Spleen (tissue), 11 donors: ENCODE results near the gene KIF25. TPM values are rescaled to one million over a fixed set of nuclear protein-coding genes. Genes with fewer than 3 reads are reported as not detected.

ENCODE experiments used
- DNase-seq: peaks from one replicate; pipeline ENCODE4 v3.0.0-alpha.2; 2020
- H3K27ac ChIP-seq, 8 donors: fragments of 200-600 bp; sonication (generic) in 7 of 8; 1 replicate in 4 of 8; 2 replicates in 4 of 8; pipeline versions ENCODE4 v1.5.0 to v1.8.0; 2016 to 2021; ENCODE audit warnings: inconsistent platforms in 4 of 8, mild to moderate bottlenecking in 4 of 8, moderate library complexity in 1 of 8
- H3K27me3 ChIP-seq, 7 donors: fragments of 200-600 bp; sonication (generic) in 6 of 7; replicated peaks in 1 of 7; 1 replicate in 4 of 7; 2 replicates in 3 of 7; pipeline versions ENCODE4 v1.5.0 to v1.8.0; 2016 to 2021; ENCODE audit warnings: inconsistent platforms in 3 of 7, mild to moderate bottlenecking in 1 of 7
- H3K36me3 ChIP-seq, 6 donors: fragments of 200-600 bp; sonication (generic) in 5 of 6; 1 replicate in 4 of 6; 2 replicates in 2 of 6; pipeline versions ENCODE4 v1.5.0 to v1.8.0; 2016 to 2021; ENCODE audit warnings: inconsistent platforms in 2 of 6
- H3K4me1 ChIP-seq, 6 donors: fragments of 200-600 bp; sonication (generic) in 5 of 6; 1 replicate in 3 of 6; 2 replicates in 3 of 6; pipeline versions ENCODE4 v1.5.0 to v1.8.0; 2016 to 2021; ENCODE audit warnings: inconsistent platforms in 3 of 6
- H3K4me3 ChIP-seq, 8 donors: fragments of 200-600 bp; sonication (generic) in 7 of 8; 1 replicate in 4 of 8; 2 replicates in 4 of 8; pipeline versions ENCODE4 v1.5.0 to v1.8.0; 2016 to 2021; ENCODE audit warnings: inconsistent platforms in 4 of 8, mild to moderate bottlenecking in 4 of 8, moderate library complexity in 2 of 8
- H3K9me3 ChIP-seq, 8 donors: fragments of 200-600 bp; sonication (generic) in 7 of 8; 1 replicate in 4 of 8; 2 replicates in 4 of 8; pipeline versions ENCODE4 v1.5.0 to v1.8.0; 2016 to 2021; ENCODE audit warnings: inconsistent platforms in 4 of 8
- CTCF ChIP-seq, 11 experiments: fragments of 200-600 bp in 7 of 11; fragments of 450-650 bp in 4 of 11; sonication (generic) in 4 of 11; IDR thresholded peaks in 8 of 11; conservative IDR thresholded peaks in 3 of 11; 1 replicate in 7 of 11; 2 replicates in 4 of 11; pipeline versions ENCODE4 v1.4.0 to v1.8.0; 2016 to 2021; ENCODE audit warnings: antibody characterized with exemption in 11 of 11, inconsistent platforms in 4 of 11, mild to moderate bottlenecking in 1 of 11
- POLR2A ChIP-seq, 3 donors: fragments of 450-650 bp; IDR thresholded peaks; one replicate each; pipeline ENCODE4 v1.5.1; 2017; ENCODE audit warnings: antibody characterized with exemption in 3 of 3, mild to moderate bottlenecking in 1 of 3
- POLR2AphosphoS5 ChIP-seq, 3 donors: sonication (generic); formaldehyde crosslinking; IDR thresholded peaks; one replicate each; pipeline ENCODE4 v1.5.1; 2017; ENCODE audit warnings: antibody characterized with exemption in 3 of 3
- WGBS, 5 donors: extraction: QIAGEN DNeasy Blood & Tissue Kit in 3 of 5; methylation state at CpG; one replicate each; pipeline versions ENCODE4 v1.1.5 to v1.1.7; 2013 to 2018; 5-methylcytosine and 5-hydroxymethylcytosine counted together
- intact Hi-C: fragments of 100-400 bp; cut with DNase I; formaldehyde crosslinking; loops from one replicate; pipeline ENCODE4 v1.15.0; 2023; ENCODE audit warnings: low total_unique reads
- polyA plus RNA-seq, 3 donors: library from polyadenylated mRNA; stranded (reverse); fragments of 200-250 nt; gene quantifications; one replicate each; pipeline ENCODE4 v1.2.1, GENCODE V29; 2013
- total RNA-seq, 7 donors: library from RNA; depleted of rRNA in 3 of 7; stranded (reverse); fragments of >200 nt in 3 of 7; fragmentation: NEBNext Ultra II Directional in 4 of 7; extraction: Animal tissue kit (Norgen Biotek cat#: 25700) in 4 of 7; gene quantifications; one replicate each; pipeline versions ENCODE4 v1.1.0 to v1.2.1, GENCODE V29; 2016 to 2021
- donor health status: healthy with polysubstance abuse.
- donor health status: DM: no; HTN: no; CAD: no; lungs with moderate emphysema.
- donor health status: DM: no; HTN: no; CAD: no.
- donor health status: Bipolar disorder and iron deficiency.
- donor health status: healthy.
- donor health status: DM: no; HTN: no; CAD: no.
- donor health status: DM: yes; HTN: yes; CAD: no.

Gene KIF25
- total and polyA plus RNA-seq, 10 donors: 0.32 to 1.7 (median 0.49) TPM; not detected in 3

- DNase-seq: no peak
Observed at GRCh38 chr6:168062346-168063289, 65.1 kb downstream of the KIF25 start.

GRCh38 chr6:168063431-168063830 lies 66.0 kb downstream of the KIF25 start:
- TF ChIP-seq CTCF (IDR thresholded peaks at IDR 0.05 in 8 of 11, conservative IDR thresholded peaks at IDR 0.05 in 3 of 11) (no peak), POLR2AphosphoS5 (IDR thresholded peaks at IDR 0.05) (no peak), POLR2A (IDR thresholded peaks at IDR 0.05) (no peak)
- H3K27me3 ChIP-seq: no peaks in the 10 kb centered on the region
- 86 to 94% (median 90%) methylated on average over 9 to 13 of the region's 13 CpGs for WGBS, 5 donors
- DNase-seq: no peak
- H3K36me3 ChIP-seq: no peaks in the 10 kb centered on the region
- H3K4me3 ChIP-seq: no peak overlapping the region
- H3K9me3 ChIP-seq: no peaks in the 10 kb centered on the region
- H3K27ac ChIP-seq: no peak overlapping the region
- H3K4me1 ChIP-seq: peaks cover 0 to 6% (median 0%) of the 10 kb centered on the region in 6 donors
- intact Hi-C loops: no loop called here

More at GRCh38 chr6:168062346-168063289, 65.1 kb downstream of the KIF25 start:
- H3K36me3 ChIP-seq: no peaks in the 10 kb centered on the region
- WGBS, 5 donors: 80 to 89% (median 87%) methylated on average over 23 to 31 of the region's 31 CpGs
- no peak overlapping the region for H3K27ac ChIP-seq
- H3K27me3 ChIP-seq: no peaks in the 10 kb centered on the region
- H3K4me1 ChIP-seq: peaks cover 0 to 6% (median 0%) of the 10 kb centered on the region in 6 donors
- no peak overlapping the region for H3K4me3 ChIP-seq
- no peaks in the 10 kb centered on the region for H3K9me3 ChIP-seq
- intact Hi-C loops: no loop called here
- no peak for TF ChIP-seq CTCF (IDR thresholded peaks at IDR 0.05 in 8 of 11, conservative IDR thresholded peaks at IDR 0.05 in 3 of 11)
- no peak for TF ChIP-seq POLR2AphosphoS5 (IDR thresholded peaks at IDR 0.05)
- TF ChIP-seq POLR2A (IDR thresholded peaks at IDR 0.05): no peak

- no peaks in the 10 kb centered on the region for H3K36me3 ChIP-seq
- no peak overlapping the region for H3K4me3 ChIP-seq
- 85 to 96% (median 91%) methylated on average over 10 to 11 of the region's 11 CpGs for WGBS, 5 donors
- no peak for DNase-seq
- H3K4me1 ChIP-seq: peaks cover 0 to 6% (median 0%) of the 10 kb centered on the region in 6 donors
- no peak overlapping the region for H3K27ac ChIP-seq
- intact Hi-C loops: no loop called here
- TF ChIP-seq POLR2AphosphoS5 (IDR thresholded peaks at IDR 0.05) (no peak), POLR2A (IDR thresholded peaks at IDR 0.05) (no peak), CTCF (IDR thresholded peaks at IDR 0.05 in 8 of 11, conservative IDR thresholded peaks at IDR 0.05 in 3 of 11) (no peak)
- H3K27me3 ChIP-seq: no peaks in the 10 kb centered on the region
- no peaks in the 10 kb centered on the region for H3K9me3 ChIP-seq
Observed at GRCh38 chr6:168064226-168064807, 66.8 kb downstream of the KIF25 start.
